Head of caudate nucleus (tissue), 42 donors: Measurements from ENCODE around the gene PYDC1.

Experiments
- DNase-seq, 42 donors: peaks; one replicate each; pipeline versions ENCODE4 v3.0.0 to v3.0.0-alpha.2; 2020 to 2021; ENCODE audit warnings: mixed read lengths in 7 of 42
- intact Hi-C: fragments of 100-400 bp; cut with DNase I; formaldehyde crosslinking; loops from one replicate; pipeline ENCODE4 v1.15.0; 2022

PYDC1 gene

DNA sequence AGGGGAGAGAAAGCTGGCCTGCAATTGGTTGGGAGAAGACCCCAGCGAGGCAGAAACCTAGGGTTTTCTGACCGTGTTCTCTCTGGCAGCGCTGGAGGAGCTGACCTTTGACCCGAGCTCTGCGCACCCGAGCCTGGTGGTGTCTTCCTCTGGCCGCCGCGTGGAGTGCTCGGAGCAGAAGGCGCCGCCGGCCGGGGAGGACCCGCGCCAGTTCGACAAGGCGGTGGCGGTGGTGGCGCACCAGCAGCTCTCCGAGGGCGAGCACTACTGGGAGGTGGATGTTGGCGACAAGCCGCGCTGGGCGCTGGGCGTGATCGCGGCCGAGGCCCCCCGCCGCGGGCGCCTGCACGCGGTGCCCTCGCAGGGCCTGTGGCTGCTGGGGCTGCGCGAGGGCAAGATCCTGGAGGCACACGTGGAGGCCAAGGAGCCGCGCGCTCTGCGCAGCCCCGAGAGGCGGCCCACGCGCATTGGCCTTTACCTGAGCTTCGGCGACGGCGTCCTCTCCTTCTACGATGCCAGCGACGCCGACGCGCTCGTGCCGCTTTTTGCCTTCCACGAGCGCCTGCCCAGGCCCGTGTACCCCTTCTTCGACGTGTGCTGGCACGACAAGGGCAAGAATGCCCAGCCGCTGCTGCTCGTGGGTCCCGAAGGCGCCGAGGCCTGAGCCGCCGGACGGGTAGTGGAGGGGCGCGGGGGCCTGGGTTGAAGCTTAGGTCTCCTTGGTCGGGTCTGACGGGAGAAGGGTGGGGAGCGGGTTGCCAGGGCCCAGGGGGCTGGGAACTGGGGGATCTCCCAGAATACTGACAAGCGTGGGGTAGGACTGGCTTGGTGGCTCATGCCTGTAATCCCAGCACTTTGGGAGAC is 7.4 kb upstream of the PYDC1 start:
- intact Hi-C loops: no loop called here
- no peak for DNase-seq

DNA sequence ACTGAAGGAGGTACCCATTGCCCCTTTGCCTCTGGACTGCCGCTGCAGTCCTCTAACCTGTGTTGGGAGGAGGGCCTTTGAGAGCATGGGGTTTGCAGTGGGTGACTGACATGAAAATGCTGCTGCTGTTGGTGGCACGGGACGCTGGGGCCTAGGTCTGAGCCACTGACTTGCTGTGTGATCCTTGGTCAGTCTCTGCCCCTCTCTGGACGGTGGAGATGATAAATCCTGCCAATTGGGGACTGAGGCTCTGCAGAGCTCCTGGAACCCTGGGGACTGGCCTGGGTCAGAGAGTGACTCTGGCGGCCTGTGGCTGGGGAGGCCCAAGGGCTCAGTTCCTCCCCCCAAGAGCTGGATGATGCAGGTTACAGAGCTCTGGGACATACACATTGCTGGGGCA is 6.1 kb upstream of the PYDC1 start:
- DNase-seq: no peak
- intact Hi-C loops: no loop called here

GRCh38 chr16:31221357-31222160 is 4.6 kb upstream of the PYDC1 start:
- intact Hi-C loops: no loop called here
- no peak for DNase-seq

DNA sequence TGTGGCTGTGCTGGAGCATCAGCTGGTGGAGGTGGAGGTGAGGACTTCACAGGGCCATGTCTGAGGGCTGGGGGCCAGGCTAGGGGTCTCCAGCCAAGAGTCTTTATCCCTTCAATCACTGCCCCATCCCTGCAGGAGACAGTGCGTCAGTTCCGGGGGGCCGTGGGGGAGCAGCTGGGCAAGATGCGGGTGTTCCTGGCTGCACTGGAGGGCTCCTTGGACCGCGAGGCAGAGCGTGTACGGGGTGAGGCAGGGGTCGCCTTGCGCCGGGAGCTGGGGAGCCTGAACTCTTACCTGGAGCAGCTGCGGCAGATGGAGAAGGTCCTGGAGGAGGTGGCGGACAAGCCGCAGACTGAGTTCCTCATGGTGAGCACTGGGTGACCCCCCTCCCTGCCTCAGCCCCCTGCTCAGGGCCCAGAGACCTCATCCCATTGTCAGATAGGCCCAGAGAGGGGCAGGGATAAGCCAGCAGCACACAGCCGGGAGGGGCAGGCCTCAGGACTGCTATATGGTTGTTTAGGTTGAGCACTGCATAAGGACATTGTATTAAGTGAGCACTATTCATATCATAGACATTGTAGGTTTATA is 2.3 kb upstream of the PYDC1 start:
- intact Hi-C loops: no loop called here
- no peak for DNase-seq

DNA sequence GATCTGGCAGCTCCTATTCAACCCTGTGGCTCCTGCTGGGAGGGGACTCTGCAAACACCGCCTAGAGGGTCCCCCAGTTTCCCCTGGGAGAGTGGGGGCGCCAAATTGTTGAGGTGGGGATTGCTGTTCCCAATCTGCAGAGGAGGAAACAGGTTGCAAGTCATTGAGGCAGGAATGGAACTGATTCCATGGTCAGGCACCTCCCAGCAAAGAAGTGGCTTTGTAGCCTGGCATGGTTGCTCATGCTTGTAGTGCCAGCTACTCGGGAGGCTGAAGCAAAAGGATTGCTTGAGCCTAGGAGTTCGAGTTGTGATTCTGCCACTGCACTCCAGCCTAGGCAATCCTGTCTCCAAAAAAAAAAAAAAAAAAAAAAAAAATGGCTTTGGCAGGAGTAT is 198 bp upstream of the PYDC1 start:
- intact Hi-C loops: no loop called here
- no peak for DNase-seq

DNA sequence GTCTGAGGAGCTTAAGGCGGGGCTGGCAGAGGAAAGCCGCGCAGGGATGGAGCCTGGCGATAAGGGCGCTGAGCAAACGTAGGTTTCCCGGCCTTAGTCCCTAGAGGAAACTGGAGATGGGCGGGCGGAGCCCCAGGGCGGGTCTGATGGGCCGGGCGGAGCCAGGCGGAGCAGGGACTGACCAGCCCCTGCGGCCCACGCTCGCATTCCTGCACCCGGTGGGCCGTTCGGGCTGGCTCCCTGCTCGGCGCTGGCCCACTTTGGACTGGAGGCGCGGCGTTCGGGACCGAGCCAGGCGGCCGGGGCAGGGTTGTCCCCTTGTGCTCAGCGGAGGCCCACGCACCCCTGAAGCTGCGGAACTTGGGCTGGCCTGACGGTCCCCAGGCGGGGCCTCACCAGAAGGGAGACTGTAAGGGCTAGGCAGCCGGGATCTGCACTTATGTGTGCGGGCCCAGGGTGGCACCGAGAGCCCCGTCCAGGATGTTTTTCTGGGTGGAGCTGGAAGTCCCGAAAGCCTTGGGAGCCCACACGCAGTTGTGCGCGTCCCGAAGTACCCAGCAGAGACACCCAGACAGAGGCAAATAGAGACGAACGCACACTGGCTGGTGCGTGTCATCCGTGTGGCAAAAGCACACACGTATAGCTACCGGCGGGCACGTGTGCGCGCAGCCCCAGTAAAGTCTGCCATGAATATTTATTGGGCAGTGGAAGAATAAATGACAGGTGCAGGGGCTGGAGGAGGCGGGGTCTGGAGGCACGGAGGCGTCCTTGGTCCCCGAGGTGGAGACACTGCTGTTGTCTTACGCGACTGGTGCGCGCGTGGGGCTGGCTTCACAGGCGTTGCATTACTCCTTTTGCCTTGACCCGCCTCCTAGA is 1.4 kb downstream of the PYDC1 start:
- peak in 10 of 42 donors; percentile 4 to 48 (median 23) for DNase-seq
- intact Hi-C loops: no loop called here

DNA sequence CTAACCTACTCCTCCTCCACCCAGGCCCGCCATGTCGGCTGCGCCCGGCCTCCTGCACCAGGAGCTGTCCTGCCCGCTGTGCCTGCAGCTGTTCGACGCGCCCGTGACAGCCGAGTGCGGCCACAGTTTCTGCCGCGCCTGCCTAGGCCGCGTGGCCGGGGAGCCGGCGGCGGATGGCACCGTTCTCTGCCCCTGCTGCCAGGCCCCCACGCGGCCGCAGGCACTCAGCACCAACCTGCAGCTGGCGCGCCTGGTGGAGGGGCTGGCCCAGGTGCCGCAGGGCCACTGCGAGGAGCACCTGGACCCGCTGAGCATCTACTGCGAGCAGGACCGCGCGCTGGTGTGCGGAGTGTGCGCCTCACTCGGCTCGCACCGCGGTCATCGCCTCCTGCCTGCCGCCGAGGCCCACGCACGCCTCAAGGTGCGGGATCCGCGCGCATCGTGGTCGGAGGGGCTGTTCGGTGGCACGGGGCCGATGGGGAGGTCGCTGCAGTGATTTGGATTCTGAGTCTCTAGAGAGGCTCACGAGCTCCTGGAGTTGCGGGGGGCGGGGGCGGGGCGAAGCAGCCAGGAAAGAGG is 2.1 kb downstream of the PYDC1 start:
- intact Hi-C loops: no loop called here
- DNase-seq: peak in 7 of 42 donors; percentile 5 to 31 (median 15)

GRCh38 chr16:31213877-31214707 is 2.8 kb downstream of the PYDC1 start, which contains the start of gene TRIM72:
TRIM72 (plus strand) TSS chr16:31214119; CDS start chr16:31214739, 620 bp downstream.
- intact Hi-C loops: no loop called here
- no peak for DNase-seq

DNA sequence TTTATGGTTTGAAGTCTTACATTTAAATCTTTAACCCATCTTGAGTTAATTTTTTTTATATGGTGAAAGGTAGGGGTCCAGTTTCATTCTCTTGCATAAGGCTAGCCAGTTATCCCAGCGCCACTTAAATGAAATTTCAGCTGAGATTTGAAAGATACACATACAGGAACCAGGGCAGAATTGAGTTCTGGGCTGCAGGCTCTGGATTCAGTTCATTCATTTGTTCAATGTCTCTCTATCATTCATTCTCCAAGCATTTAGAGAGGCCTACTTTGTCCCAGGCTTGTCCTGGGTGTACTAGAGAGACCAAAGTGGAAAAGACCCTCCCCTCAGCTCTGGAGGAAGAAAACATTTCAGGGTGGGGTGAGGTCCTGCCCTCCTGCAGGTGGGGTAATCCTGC is 3.6 kb downstream of the PYDC1 start:
- intact Hi-C loops: no loop called here
- DNase-seq: no peak

- intact Hi-C loops: no loop called here
- no peak for DNase-seq
Observed at GRCh38 chr16:31206776-31207175, 10.2 kb downstream of the PYDC1 start.

DNA sequence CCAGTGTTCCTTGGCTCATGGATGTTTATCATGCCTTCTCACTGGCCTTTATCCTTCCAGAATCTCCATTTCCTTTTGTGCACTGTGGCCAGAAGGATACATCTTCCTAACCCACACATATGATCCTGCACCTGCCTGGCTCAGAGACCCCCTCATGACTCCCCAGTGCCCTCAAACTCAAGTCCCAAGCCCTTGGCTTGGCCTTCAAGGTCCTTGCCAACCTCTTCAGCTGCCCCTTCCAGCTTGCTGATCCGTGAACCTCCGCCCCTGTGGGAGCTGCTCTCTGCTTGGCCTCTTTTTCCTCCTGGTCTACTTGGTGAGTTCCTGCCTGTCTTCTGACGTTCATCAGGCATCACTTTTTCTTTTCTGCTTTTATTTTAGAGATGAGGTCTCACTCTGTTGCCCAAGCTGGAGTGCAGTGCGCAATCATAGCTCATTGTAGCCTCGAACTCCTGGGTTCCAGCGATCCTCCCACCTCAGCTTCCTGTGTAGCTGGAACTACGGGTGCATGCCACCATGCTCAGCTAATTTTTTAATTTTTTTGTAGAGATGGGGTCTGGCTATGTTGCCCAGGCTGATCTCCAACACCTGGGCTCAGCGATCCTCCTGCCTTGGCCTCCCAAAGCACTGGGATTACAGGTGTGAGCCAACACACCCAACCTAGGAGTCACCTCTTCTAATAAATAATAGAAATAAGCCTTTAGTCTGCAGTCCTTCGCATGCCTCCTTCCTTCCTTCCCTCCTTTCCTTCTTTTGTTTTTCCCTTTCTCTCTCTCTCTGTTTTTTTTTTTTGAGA is 11.9 kb downstream of the PYDC1 start:
- intact Hi-C loops: no loop called here
- no peak for DNase-seq

- intact Hi-C loops: no loop called here
- DNase-seq: peak in 26 of 42 donors; percentile 13 to 61 (median 33)
Observed at GRCh38 chr16:31202414-31203375, 14.2 kb downstream of the PYDC1 start, which contains the start of gene PYCARD. PYCARD (minus strand) TSS chr16:31202760; CDS start chr16:31202690, 70 bp downstream.

DNA sequence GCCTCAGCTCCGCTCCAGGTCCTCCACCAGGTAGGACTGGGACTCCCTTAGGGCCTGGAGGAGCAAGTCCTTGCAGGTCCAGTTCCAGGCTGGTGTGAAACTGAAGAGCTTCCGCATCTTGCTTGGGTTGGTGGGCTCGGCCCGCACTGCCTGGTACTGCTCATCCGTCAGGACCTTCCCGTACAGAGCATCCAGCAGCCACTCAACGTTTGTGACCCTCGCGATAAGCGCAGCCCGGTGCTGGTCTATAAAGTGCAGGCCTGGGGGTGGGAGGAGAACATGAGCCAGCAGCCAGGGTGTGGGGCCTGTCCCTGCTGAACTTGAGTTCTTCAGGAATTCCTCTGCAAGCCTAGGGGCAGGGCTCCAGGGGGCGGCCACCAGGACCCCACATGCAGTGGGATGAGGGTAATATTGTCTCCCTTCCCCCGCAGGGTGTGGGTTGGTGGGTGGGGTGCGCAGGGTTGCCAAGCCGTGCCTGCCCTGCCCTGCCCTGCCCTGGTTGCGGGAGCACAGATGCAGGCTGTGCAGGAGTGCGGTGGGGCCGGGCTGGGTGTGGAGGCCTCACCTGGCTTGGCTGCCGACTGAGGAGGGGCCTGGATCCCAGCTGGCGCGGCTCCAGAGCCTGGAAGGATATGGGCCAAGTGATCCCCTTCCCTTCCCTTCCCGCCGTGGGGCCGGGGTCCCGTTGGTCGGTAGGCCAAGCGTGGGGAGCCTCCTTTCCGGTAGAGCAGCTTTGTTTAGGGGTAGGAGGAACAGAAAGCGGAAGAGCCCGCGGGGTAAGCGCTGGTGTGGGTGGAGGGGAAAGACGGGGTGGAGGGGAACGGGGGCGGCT is 15.1 kb downstream of the PYDC1 start:
- intact Hi-C loops: no loop called here
- DNase-seq: peak in 27 of 42 donors; percentile 10 to 51 (median 35)

DNA sequence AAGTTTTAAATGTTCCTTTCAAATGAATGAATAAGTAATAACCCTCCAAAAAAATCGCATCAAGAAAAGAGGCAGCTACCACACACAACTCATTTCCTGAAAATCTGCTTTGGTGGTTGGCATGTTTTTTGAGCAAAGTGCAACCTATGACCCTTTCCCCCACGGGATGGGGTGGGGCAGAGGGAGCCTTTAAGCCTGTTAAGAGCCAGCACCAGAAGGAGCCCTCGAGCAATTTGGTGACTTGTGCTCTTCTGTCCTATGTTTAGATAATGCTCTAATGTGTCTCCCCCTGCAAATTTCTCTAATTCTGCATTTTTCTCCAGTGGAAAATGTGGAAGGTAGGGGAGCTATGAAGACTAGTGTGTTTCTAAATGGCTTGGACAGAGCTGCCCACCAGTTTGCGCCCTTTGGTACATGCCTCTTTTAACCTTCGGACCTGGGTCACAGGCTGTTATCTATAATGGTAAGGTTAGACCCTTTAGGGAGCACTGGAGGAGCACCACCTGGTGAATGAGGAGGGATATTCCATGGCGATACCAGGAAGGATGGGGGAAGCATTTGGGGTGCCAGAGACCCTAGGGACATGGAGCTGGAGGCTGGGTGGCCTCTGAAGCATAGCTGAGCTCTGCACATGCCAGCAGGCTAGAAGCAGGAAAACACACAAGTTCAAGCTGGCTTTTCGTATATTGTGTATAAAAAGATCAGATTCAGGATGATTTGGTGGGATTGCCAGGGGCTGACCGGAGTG is 15.9 kb downstream of the PYDC1 start:
- intact Hi-C loops: no loop called here
- DNase-seq: no peak
